Nephron progenitor cell (in vitro differentiated cells): ENCODE data around the gene PCF11.
"Not testable (repeated sequence)": the region's sequence is repeated elsewhere in the genome, so short reads cannot be mapped to it uniquely, and the experiment has no call there.

Experiments used
- DNase-seq: peaks from one replicate; pipeline ENCODE4 v3.0.0; 2021
- H3K27ac Mint-ChIP-seq: 2 replicates; pipeline ENCODE4 v1.8.0; 2021; ENCODE audit warnings: mild to moderate bottlenecking, moderate library complexity, mixed read lengths
- H3K27me3 Mint-ChIP-seq: 2 replicates; pipeline ENCODE4 v1.8.0; 2021; ENCODE audit warnings: mild to moderate bottlenecking, low read depth, mixed read lengths; ENCODE audit not compliant: poor library complexity
- H3K36me3 Mint-ChIP-seq: 2 replicates; pipeline ENCODE4 v1.8.0; 2021; ENCODE audit warnings: low read depth, mixed read lengths
- H3K4me1 Mint-ChIP-seq: 2 replicates; pipeline ENCODE4 v1.8.0; 2021; ENCODE audit warnings: mixed read lengths
- H3K4me3 Mint-ChIP-seq: 2 replicates; pipeline ENCODE4 v1.8.0; 2021; ENCODE audit warnings: mild to moderate bottlenecking, moderate library complexity, mixed read lengths
- H3K9me3 Mint-ChIP-seq: 2 replicates; pipeline ENCODE4 v1.8.0; 2021; ENCODE audit warnings: mild to moderate bottlenecking, moderate library complexity, mixed read lengths
- TF ChIP-seq, protein P1 (sequence below): fragments of 200-600 bp; sonication (generic); IDR thresholded peaks from 2 replicates; pipeline ENCODE4 v1.5.0; 2021; ENCODE audit warnings: antibody characterized with exemption

The PCF11 gene

DNA sequence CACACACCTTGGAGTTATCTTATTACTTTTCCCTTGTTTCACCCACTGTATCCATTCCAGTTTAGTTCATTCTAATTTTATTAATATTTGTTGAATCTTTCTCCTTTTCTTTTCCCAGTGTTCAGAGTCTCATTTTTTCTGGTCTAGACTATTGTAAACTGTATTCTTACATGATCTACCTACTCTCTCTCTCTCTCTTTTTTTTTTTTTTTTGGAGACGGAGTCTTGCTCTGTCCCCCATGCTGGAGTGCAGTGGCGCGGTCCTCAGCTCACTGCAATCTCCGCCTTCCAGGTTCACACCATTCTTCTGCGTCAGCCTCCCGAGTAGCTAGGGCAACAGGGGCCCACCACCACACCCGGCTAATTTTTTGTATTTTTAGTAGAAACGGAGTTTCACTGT lies 38.7 kb downstream of the PCF11 start:
- H3K4me3 Mint-ChIP-seq: peak overlapping the region; percentile 97
- H3K27me3 Mint-ChIP-seq: peaks cover 5% of the 10 kb centered on the region
- H3K27ac Mint-ChIP-seq: no peak overlapping the region
- TF ChIP-seq, protein P1, sequence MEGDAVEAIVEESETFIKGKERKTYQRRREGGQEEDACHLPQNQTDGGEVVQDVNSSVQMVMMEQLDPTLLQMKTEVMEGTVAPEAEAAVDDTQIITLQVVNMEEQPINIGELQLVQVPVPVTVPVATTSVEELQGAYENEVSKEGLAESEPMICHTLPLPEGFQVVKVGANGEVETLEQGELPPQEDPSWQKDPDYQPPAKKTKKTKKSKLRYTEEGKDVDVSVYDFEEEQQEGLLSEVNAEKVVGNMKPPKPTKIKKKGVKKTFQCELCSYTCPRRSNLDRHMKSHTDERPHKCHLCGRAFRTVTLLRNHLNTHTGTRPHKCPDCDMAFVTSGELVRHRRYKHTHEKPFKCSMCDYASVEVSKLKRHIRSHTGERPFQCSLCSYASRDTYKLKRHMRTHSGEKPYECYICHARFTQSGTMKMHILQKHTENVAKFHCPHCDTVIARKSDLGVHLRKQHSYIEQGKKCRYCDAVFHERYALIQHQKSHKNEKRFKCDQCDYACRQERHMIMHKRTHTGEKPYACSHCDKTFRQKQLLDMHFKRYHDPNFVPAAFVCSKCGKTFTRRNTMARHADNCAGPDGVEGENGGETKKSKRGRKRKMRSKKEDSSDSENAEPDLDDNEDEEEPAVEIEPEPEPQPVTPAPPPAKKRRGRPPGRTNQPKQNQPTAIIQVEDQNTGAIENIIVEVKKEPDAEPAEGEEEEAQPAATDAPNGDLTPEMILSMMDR: no peak
- no peak for DNase-seq
- peaks cover 47% of the 10 kb centered on the region for H3K4me1 Mint-ChIP-seq
- H3K36me3 Mint-ChIP-seq: peaks cover 14% of the 10 kb centered on the region
- no peaks in the 10 kb centered on the region for H3K9me3 Mint-ChIP-seq

DNA sequence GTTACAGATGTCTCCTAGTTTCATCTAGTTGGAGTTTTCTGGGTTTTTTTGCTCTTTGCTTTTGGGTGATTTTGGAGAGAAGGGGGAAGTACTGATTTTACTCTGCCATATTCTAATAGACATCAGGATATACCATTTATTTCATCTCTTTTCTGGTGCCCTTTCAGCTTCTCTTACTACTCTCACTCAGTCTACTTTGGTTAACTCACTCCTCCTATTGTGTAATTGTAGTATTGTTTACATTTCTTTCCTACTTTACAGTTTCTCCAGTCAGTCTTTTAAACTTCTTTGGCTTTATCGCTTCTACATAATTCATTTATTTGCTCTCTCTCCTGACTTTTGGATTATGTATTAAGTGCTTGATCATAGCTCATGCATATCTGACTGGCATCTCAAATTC lies 43.1 kb downstream of the PCF11 start:
- peaks cover 6% of the 10 kb centered on the region for H3K9me3 Mint-ChIP-seq
- no peak overlapping the region for H3K4me3 Mint-ChIP-seq
- DNase-seq: no peak
- H3K27me3 Mint-ChIP-seq: peaks cover 5% of the 10 kb centered on the region
- peaks cover 22% of the 10 kb centered on the region for H3K4me1 Mint-ChIP-seq
- no peak overlapping the region for H3K27ac Mint-ChIP-seq
- peaks cover 29% of the 10 kb centered on the region for H3K36me3 Mint-ChIP-seq
- TF ChIP-seq, protein P1: no peak

DNA sequence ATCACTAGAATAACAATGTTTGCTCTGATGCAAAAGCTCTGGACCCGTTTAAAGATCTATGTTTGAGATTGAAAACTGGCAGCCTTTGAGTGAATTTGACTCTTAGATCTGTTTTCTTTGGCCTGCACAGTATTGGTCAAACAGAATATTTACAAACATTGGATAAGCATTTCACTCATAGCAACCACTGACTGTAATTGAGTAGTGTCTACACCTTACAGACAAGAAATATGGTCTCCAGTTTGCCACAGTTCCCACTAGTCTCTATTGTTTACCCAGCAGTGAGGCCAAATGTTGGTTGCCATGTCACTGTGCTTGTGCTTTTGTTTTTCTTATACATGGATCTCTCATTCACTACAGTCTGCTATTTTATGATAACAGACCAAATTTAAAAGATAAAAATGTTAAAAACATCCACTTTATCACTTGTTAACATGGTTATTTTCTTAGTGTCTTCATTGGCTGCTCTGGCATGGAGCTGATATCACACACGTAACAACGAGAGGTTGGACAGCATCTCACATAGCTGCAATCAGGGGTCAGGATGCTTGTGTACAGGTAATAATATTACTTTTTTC lies 48.8 kb downstream of the PCF11 start:
- no peaks in the 10 kb centered on the region for H3K4me1 Mint-ChIP-seq

DNA sequence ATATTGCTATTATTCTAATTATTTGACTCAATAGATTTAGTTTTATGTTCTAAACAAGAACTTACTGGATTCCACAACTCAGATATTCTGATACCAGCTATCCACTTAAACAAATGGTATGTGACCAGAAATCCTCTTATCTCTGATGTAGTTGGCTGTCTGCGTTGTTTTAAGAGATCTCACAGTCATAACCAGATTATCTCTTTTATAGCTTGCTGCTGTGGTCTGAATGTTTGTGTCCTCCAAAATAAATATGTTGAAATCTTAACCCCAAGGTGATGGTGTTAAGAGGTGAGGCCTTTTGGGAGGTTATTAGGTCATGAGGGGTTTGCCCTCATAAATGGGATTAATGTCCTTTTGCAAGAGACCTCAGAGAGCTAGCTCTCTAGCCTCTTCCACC lies 49.3 kb downstream of the PCF11 start:
- no peak for DNase-seq
- Mint-ChIP-seq H3K4me1 (no peaks in the 10 kb centered on the region), H3K27me3 (no peaks in the 10 kb centered on the region), H3K36me3 (peaks cover 30% of the 10 kb centered on the region), H3K4me3 (no peak overlapping the region), H3K27ac (no peak overlapping the region), H3K9me3 (peaks cover 6% of the 10 kb centered on the region)
- TF ChIP-seq, protein P1: no peak

More for the DNA sequence above, 48.8 kb downstream of the PCF11 start:
- H3K9me3 Mint-ChIP-seq: peaks cover 6% of the 10 kb centered on the region
- TF ChIP-seq, protein P1: no peak
- DNase-seq: no peak
- H3K36me3 Mint-ChIP-seq: peaks cover 34% of the 10 kb centered on the region
- no peak overlapping the region for H3K27ac Mint-ChIP-seq
- no peak overlapping the region for H3K4me3 Mint-ChIP-seq
- H3K27me3 Mint-ChIP-seq: no peaks in the 10 kb centered on the region

DNA sequence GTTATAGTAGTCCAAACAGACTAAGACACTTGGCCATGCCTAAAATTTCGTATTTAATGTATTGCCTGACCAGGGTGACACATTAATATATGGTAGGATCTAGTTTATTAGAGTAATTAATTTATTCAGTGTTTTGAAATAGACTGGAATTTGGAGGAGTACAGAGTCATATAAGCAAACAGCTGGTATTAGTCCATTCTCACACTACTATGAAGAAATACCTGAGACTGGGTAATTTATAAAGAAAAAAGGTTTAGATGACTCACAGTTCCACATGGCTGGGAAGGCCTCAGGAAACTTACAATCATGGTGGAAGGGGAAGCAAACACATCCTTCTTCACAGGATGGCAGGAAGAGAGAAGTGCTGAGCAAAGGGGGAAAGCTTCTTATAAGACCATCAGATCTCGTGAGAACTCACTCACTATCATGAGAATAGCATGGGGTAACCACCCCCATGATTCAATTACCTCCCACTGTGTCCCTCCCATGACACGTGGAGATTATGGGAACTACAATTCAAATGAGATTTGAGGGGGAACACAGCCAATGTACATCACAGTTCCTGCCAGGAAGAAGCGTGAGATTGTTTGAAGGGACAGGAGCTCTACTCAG lies 49.9 kb downstream of the PCF11 start:
- peaks cover 26% of the 10 kb centered on the region for H3K36me3 Mint-ChIP-seq
- H3K27me3 Mint-ChIP-seq, DNase-seq, H3K4me3 Mint-ChIP-seq, H3K9me3 Mint-ChIP-seq, H3K4me1 Mint-ChIP-seq, H3K27ac Mint-ChIP-seq: not testable (repeated sequence)

DNA sequence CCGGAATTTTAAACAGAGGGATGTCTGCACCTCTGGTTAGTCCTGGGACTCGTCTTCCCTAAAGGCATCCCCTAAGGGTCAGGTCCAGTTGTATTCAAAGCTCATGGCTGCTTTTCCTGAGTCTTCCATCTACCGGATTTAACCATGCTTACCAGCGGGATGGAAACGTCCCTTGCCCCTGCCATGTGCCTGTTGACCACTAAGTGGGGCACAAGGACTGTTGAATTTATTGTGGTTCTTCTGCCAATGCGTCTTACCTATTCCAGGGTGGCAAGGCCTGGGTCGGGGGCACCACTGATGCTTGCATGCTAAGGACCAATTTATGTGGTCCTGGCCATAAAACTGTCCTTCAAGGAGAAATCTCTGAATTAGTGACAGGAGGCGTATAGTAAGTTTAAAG lies 62.2 kb downstream of the PCF11 start:
- DNase-seq: peak; percentile 4
- Mint-ChIP-seq H3K27me3 (peaks cover 5% of the 10 kb centered on the region), H3K27ac (no peak overlapping the region), H3K4me3 (no peak overlapping the region), H3K9me3 (no peaks in the 10 kb centered on the region), H3K4me1 (peaks cover 5% of the 10 kb centered on the region), H3K36me3 (peaks cover 18% of the 10 kb centered on the region)
- TF ChIP-seq, protein P1: peak; percentile 23
